ENCODE data around the gene TNFRSF14. TPM values are rescaled to one million over a fixed set of nuclear protein-coding genes. Genes with fewer than 3 reads are reported as not detected.

TNFRSF14 gene
- total RNA-seq, 2 donors from 2014 or later: 25.9 to 58.3 TPM

DNA sequence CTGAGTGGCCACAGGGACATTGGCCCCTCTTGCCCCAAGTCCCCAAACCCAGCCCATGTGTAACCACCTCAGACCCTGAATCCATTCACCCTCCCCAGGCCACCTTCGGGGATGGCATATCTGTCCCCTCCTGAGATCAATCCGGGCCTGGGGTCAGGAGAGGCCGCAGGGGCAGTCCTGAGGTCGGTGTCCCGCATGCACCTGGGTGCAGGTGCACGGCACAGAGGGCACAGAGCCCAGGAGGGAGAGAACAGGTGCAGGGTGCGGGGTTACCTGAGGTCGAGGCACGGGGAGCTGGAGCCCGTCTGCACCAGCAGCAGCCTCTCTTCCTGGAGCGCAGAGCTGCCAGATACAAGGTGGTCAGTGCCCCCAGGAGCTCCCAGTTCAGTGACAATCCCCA, 46.6 kb upstream of the TNFRSF14 start:
- H3K27ac ChIP-seq: no peak overlapping the region

DNA sequence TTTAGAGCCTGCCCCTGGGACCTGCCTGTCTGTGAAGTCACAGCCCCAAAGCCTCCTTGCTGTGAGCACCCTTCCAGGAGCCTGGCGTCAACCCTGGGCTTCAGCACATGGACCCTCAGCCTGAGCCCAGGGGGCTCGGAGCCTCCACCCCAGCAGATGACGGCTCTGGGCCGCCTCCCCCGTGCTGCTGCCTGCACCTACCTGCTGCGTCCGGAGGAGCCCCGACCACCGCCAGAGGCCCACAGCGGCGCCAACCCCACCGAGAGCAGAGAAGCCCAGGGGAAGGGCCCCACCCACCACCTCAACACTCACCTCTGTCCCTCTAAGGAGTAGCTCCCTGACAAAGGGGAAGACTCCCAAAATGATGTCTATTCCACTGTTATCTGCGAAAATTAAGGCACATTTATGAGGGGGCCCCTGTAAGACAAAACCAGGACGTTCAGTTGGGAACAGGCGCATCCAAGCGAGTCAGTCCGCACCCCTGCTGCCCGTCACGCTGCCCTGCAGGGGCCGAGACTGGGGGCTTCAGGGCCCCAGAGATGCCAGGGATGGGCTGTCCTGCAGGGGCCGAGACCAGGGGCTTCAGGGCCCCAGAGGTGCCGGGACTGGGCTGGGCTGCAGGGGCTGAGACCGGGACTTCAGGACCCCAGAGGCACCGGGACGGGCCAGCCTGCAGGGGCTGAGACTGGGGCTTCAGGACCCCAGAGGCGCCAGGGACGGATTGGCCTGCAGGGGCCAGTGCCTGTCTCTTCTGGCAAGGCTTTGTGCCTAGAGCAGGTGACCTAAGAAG, 45.6 kb upstream of the TNFRSF14 start:
- 93 to 96% methylated on average over 11 to 25 of the region's 27 CpGs for WGBS, 2 donors

More for the DNA sequence above, 46.6 kb upstream of the TNFRSF14 start:
- Histone ChIP-seq H3K4me1 (no peaks in the 10 kb centered on the region), H3K36me3 (replicated peaks in 1 of 2; ENCODE audit: insufficient read depth in 1 of 2, low read depth in 2 of 2) (peaks cover 28 to 32% of the 10 kb centered on the region in 2 donors), H3K4me3 (no peak overlapping the region), H3K27me3 (peaks cover 0 to under 1% of the 10 kb centered on the region in 2 donors), H3K9me3 (no peaks in the 10 kb centered on the region)
- intact Hi-C loops (cut with DNase I): no loop called here
- ATAC-seq (no peak), DNase-seq (no peak)
- TF ChIP-seq, protein P1, sequence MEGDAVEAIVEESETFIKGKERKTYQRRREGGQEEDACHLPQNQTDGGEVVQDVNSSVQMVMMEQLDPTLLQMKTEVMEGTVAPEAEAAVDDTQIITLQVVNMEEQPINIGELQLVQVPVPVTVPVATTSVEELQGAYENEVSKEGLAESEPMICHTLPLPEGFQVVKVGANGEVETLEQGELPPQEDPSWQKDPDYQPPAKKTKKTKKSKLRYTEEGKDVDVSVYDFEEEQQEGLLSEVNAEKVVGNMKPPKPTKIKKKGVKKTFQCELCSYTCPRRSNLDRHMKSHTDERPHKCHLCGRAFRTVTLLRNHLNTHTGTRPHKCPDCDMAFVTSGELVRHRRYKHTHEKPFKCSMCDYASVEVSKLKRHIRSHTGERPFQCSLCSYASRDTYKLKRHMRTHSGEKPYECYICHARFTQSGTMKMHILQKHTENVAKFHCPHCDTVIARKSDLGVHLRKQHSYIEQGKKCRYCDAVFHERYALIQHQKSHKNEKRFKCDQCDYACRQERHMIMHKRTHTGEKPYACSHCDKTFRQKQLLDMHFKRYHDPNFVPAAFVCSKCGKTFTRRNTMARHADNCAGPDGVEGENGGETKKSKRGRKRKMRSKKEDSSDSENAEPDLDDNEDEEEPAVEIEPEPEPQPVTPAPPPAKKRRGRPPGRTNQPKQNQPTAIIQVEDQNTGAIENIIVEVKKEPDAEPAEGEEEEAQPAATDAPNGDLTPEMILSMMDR (IDR thresholded peaks at IDR 0.05): no peak
- no peak for TF ChIP-seq POLR2A (IDR thresholded peaks at IDR 0.05)
- WGBS, 2 donors: 64 to 71% methylated on average over 9 to 10 of the region's 11 CpGs

DNA sequence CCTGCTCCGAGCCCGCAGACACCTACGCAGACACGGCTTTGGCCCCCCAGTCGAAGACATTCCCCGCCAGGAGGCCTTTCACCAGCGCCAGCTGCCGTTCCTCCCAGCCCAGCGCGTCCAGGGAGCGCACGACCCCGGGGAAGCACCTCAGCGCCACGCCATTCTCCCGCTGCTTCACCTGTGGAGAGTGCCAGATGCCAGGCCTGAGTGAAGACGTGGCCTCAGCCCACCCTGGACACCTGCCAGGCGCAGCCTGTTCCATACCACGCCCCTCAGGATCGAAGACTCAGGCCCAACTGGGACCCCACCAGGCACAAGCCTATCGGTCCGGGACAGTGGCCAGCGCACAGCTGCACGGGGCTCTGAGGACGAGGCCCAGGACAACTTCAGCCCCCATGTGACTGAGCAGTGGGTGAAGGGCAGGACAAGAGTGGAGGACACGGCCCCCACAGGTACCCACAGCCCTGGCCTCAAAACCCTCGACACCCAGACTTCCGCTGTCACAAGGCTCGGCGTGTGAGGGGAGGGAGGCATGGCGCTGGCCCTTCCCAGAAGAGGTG, 43.2 kb upstream of the TNFRSF14 start:
- no peak overlapping the region for H3K27ac ChIP-seq
- no peaks in the 10 kb centered on the region for H3K9me3 ChIP-seq
- 94 to 96% methylated on average over 21 to 31 of the region's 31 CpGs for WGBS, 2 donors
- DNase-seq (no peak), ATAC-seq (no peak)
- H3K4me3 ChIP-seq: no peak overlapping the region
- H3K27me3 ChIP-seq: no peaks in the 10 kb centered on the region
- H3K4me1 ChIP-seq: no peaks in the 10 kb centered on the region
- TF ChIP-seq, protein P1 (IDR thresholded peaks at IDR 0.05): no peak
- TF ChIP-seq POLR2A (IDR thresholded peaks at IDR 0.05): no peak
- intact Hi-C loops (cut with DNase I): no loop called here
- peaks cover 41 to 44% of the 10 kb centered on the region in 2 donors for H3K36me3 ChIP-seq (replicated peaks in 1 of 2; ENCODE audit: insufficient read depth in 1 of 2, low read depth in 2 of 2)

More for the DNA sequence above, 45.6 kb upstream of the TNFRSF14 start:
- Histone ChIP-seq H3K27ac (no peak overlapping the region), H3K9me3 (no peaks in the 10 kb centered on the region), H3K4me3 (no peak overlapping the region), H3K4me1 (no peaks in the 10 kb centered on the region), H3K36me3 (replicated peaks in 1 of 2; ENCODE audit: insufficient read depth in 1 of 2, low read depth in 2 of 2) (peaks cover 28 to 32% of the 10 kb centered on the region in 2 donors), H3K27me3 (no peaks in the 10 kb centered on the region)
- ATAC-seq (no peak), DNase-seq (no peak)
- intact Hi-C loops (cut with DNase I): no loop called here
- TF ChIP-seq, protein P1 (IDR thresholded peaks at IDR 0.05): no peak
- no peak for TF ChIP-seq POLR2A (IDR thresholded peaks at IDR 0.05)

DNA sequence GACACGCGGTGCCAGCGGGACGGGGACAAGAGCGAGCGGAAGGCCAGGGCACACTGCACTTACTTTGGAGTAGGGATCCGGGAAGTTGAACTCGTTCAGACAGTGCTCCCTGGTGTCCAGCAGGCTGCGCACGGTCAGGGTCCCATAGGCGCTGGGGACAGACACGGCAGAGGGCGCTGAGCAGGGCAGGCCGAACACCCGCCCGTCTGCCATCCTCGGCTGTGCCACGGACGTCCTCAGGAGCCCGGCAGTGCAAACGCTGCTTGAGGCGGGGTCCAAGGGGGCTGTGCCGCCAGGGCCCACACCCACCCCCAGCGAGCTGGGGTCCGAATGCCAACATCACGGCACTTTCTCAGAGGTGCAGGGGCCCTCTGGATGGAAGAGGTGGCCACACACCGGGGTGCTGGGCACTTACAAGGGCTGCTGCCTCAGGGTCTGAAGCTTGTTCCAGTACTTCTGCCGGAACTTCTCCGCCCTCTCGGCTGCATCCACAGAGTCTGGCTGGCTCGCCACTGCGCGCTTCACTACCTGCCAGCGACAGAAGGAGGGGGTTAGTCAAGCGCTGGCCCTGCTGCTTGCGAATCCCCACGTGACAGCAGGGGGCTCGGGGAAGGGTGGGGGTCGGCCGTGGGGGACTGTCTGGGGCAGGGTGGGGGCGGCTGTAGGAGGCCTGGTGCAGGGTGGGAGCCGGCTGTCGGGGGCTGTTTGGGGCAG, 42.1 kb upstream of the TNFRSF14 start:
- intact Hi-C loops (cut with DNase I): no loop called here
- WGBS, 2 donors: 95 to 96% methylated on average over 24 to 38 of the region's 43 CpGs

More for the DNA sequence above, 42.1 kb upstream of the TNFRSF14 start:
- peaks cover 46 to 52% of the 10 kb centered on the region in 2 donors for H3K36me3 ChIP-seq (replicated peaks in 1 of 2; ENCODE audit: insufficient read depth in 1 of 2, low read depth in 2 of 2)
- no peaks in the 10 kb centered on the region for H3K27me3 ChIP-seq
- H3K9me3 ChIP-seq: no peaks in the 10 kb centered on the region
- no peak overlapping the region for H3K4me3 ChIP-seq
- no peaks in the 10 kb centered on the region for H3K4me1 ChIP-seq
- H3K27ac ChIP-seq: no peak overlapping the region
- no peak for TF ChIP-seq POLR2A (IDR thresholded peaks at IDR 0.05)
- TF ChIP-seq, protein P1 (IDR thresholded peaks at IDR 0.05): no peak
- DNase-seq (no peak), ATAC-seq (no peak)

All from body of pancreas (tissue), 4 donors.